ENCODE results near the gene CRYGB. TPM values are rescaled to one million over a fixed set of nuclear protein-coding genes. Genes with fewer than 3 reads are reported as not detected.

Gene CRYGB
- polyA plus RNA-seq, 3 donors: not detected

GRCh38 chr2:208097313-208097712 is 48.6 kb downstream of the CRYGB start:
- Mint-ChIP-seq H3K9me3 (peaks cover 0 to 6% (median 0%) of the 10 kb centered on the region in 7 donors), H3K27ac (no peak overlapping the region), H3K4me1 (peaks cover 45% of the 10 kb centered on the region), H3K36me3 (no peaks in the 10 kb centered on the region), H3K27me3 (ENCODE audit: low read depth in 3 of 3) (peaks cover 0 to 2% (median 0%) of the 10 kb centered on the region in 3 donors), H3K4me3 (no peak overlapping the region)
- H2AFZ ChIP-seq (ENCODE audit: insufficient read depth, low read depth, low read length, poor library complexity, severe bottlenecking): no peak overlapping the region
- no peak overlapping the region for H3K4me3 ChIP-seq (replicated peaks in 1 of 3; ENCODE audit: low read depth in 2 of 3, low read length in 3 of 3)
- H3K4me2 ChIP-seq (replicated peaks; ENCODE audit: extremely low read depth, low read length, poor library complexity, severe bottlenecking): no peak overlapping the region
- H3K4me1 ChIP-seq (ENCODE audit: control insufficient read depth in 1 of 2, insufficient read depth in 2 of 2, low read length in 2 of 2): peaks cover 0 to 18% of the 10 kb centered on the region in 2 donors
- no peaks in the 10 kb centered on the region for H3K79me2 ChIP-seq (ENCODE audit: insufficient read depth, low read length)
- WGBS (ENCODE audit: insufficient coverage): 100% methylated on average over 1 of the region's 3 CpGs
- TF ChIP-seq, protein P1, sequence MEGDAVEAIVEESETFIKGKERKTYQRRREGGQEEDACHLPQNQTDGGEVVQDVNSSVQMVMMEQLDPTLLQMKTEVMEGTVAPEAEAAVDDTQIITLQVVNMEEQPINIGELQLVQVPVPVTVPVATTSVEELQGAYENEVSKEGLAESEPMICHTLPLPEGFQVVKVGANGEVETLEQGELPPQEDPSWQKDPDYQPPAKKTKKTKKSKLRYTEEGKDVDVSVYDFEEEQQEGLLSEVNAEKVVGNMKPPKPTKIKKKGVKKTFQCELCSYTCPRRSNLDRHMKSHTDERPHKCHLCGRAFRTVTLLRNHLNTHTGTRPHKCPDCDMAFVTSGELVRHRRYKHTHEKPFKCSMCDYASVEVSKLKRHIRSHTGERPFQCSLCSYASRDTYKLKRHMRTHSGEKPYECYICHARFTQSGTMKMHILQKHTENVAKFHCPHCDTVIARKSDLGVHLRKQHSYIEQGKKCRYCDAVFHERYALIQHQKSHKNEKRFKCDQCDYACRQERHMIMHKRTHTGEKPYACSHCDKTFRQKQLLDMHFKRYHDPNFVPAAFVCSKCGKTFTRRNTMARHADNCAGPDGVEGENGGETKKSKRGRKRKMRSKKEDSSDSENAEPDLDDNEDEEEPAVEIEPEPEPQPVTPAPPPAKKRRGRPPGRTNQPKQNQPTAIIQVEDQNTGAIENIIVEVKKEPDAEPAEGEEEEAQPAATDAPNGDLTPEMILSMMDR (IDR thresholded peaks at IDR 0.05): no peak
- H3K36me3 ChIP-seq (replicated peaks in 1 of 2; ENCODE audit: control insufficient read depth in 1 of 2, insufficient read depth in 2 of 2, low read length in 2 of 2): no peaks in the 10 kb centered on the region
- no peak overlapping the region for H3K27ac ChIP-seq (ENCODE audit: low read depth in 1 of 2, low read length in 2 of 2)
- H3K27me3 ChIP-seq (ENCODE audit: control insufficient read depth in 2 of 2, insufficient read depth in 2 of 2, low read length in 2 of 2): no peaks in the 10 kb centered on the region
- no peaks in the 10 kb centered on the region for H4K20me1 ChIP-seq (ENCODE audit: insufficient read depth, low read length)
- H3K9me3 ChIP-seq (replicated peaks in 1 of 2; ENCODE audit: control insufficient read depth in 1 of 2, insufficient read depth in 1 of 2, low read length in 2 of 2): no peaks in the 10 kb centered on the region
- no peak overlapping the region for H3K9ac ChIP-seq (ENCODE audit: insufficient read depth, low read length, poor library complexity, severe bottlenecking)
- DNase-seq: no peak
- intact Hi-C loops (cut with micrococcal nuclease): no loop called here

- no peak overlapping the region for H3K4me3 ChIP-seq (replicated peaks in 1 of 3; ENCODE audit: low read depth in 2 of 3, low read length in 3 of 3)
- H3K27me3 Mint-ChIP-seq (ENCODE audit: low read depth in 3 of 3): peaks cover 0 to 2% (median 0%) of the 10 kb centered on the region in 3 donors
- H3K9ac ChIP-seq (ENCODE audit: insufficient read depth, low read length, poor library complexity, severe bottlenecking): no peak overlapping the region
- DNase-seq: no peak
- 63% methylated on average over 3 of the region's 3 CpGs for WGBS (ENCODE audit: insufficient coverage)
- H3K36me3 Mint-ChIP-seq: no peaks in the 10 kb centered on the region
- H3K9me3 Mint-ChIP-seq: peaks cover 0 to 6% (median 0%) of the 10 kb centered on the region in 7 donors
- no peaks in the 10 kb centered on the region for H4K20me1 ChIP-seq (ENCODE audit: insufficient read depth, low read length)
- no peaks in the 10 kb centered on the region for H3K36me3 ChIP-seq (replicated peaks in 1 of 2; ENCODE audit: control insufficient read depth in 1 of 2, insufficient read depth in 2 of 2, low read length in 2 of 2)
- H3K4me1 Mint-ChIP-seq: peaks cover 37% of the 10 kb centered on the region
- TF ChIP-seq, protein P1 (IDR thresholded peaks at IDR 0.05): no peak
- no peak overlapping the region for H3K27ac ChIP-seq (ENCODE audit: low read depth in 1 of 2, low read length in 2 of 2)
- H3K27me3 ChIP-seq (ENCODE audit: control insufficient read depth in 2 of 2, insufficient read depth in 2 of 2, low read length in 2 of 2): no peaks in the 10 kb centered on the region
- no peak overlapping the region for H3K27ac Mint-ChIP-seq
- H3K4me2 ChIP-seq (replicated peaks; ENCODE audit: extremely low read depth, low read length, poor library complexity, severe bottlenecking): no peak overlapping the region
- H2AFZ ChIP-seq (ENCODE audit: insufficient read depth, low read depth, low read length, poor library complexity, severe bottlenecking): no peak overlapping the region
- no peaks in the 10 kb centered on the region for H3K9me3 ChIP-seq (replicated peaks in 1 of 2; ENCODE audit: control insufficient read depth in 1 of 2, insufficient read depth in 1 of 2, low read length in 2 of 2)
- H3K4me1 ChIP-seq (ENCODE audit: control insufficient read depth in 1 of 2, insufficient read depth in 2 of 2, low read length in 2 of 2): peaks cover 0 to 12% of the 10 kb centered on the region in 2 donors
- H3K79me2 ChIP-seq (ENCODE audit: insufficient read depth, low read length): no peaks in the 10 kb centered on the region
- intact Hi-C loops (cut with micrococcal nuclease): no loop called here
- H3K4me3 Mint-ChIP-seq: no peak overlapping the region
Measured at GRCh38 chr2:208096080-208096479, 49.9 kb downstream of the CRYGB start.

Measured in CD14-positive monocyte (primary cell).